Parathyroid adenoma (tissue), 2 donors: ENCODE measurements around the gene KMT5B.
"Not testable (repeated sequence)": the region's sequence is repeated elsewhere in the genome, so short reads cannot be mapped to it uniquely, and the experiment has no call there.

ENCODE experiments used
- H2AFZ ChIP-seq: fragments of 300-600 bp; sonication (generic); one replicate; pipeline ENCODE4 v1.7.0; 2017; ENCODE audit warnings: antibody characterized with exemption, mild to moderate bottlenecking
- H3K27ac ChIP-seq: fragments of 300-600 bp; sonication (generic); one replicate; pipeline ENCODE4 v1.7.0; 2017
- H3K27me3 ChIP-seq: fragments of 300-600 bp; sonication (generic); one replicate; pipeline ENCODE4 v1.7.0; 2017; ENCODE audit warnings: low read length; ENCODE audit not compliant: control insufficient read depth, insufficient read depth
- H3K36me3 ChIP-seq: fragments of 300-600 bp; sonication (generic); one replicate; pipeline ENCODE4 v1.7.0; 2017; ENCODE audit warnings: low read length; ENCODE audit not compliant: control insufficient read depth, insufficient read depth
- H3K4me1 ChIP-seq: fragments of 300-600 bp; sonication (generic); one replicate; pipeline ENCODE4 v1.7.0; 2017; ENCODE audit warnings: control low read depth
- H3K4me2 ChIP-seq: fragments of 300-600 bp; sonication (generic); one replicate; pipeline ENCODE4 v1.7.0; 2017; ENCODE audit warnings: low read length
- H3K4me3 ChIP-seq: fragments of 300-600 bp; sonication (generic); one replicate; pipeline ENCODE4 v1.7.0; 2017; ENCODE audit warnings: low read depth, low read length
- H3K79me2 ChIP-seq: fragments of 300-600 bp; sonication (generic); one replicate; pipeline ENCODE4 v1.7.0; 2017; ENCODE audit warnings: control low read depth
- H3K9ac ChIP-seq: fragments of 300-600 bp; sonication (generic); one replicate; pipeline ENCODE4 v1.7.0; 2017; ENCODE audit warnings: mild to moderate bottlenecking
- H3K9me3 ChIP-seq: fragments of 300-600 bp; sonication (generic); one replicate; pipeline ENCODE4 v1.7.0; 2017; ENCODE audit warnings: low read length; ENCODE audit not compliant: control insufficient read depth
- TF ChIP-seq, protein P1 (sequence below): fragments of 300-600 bp; sonication (generic); IDR thresholded peaks from one replicate; pipeline ENCODE4 v1.7.0; 2017; ENCODE audit warnings: antibody characterized with exemption, mild to moderate bottlenecking
- donor health status: primary hyperparathyroidism.

Gene KMT5B

DNA sequence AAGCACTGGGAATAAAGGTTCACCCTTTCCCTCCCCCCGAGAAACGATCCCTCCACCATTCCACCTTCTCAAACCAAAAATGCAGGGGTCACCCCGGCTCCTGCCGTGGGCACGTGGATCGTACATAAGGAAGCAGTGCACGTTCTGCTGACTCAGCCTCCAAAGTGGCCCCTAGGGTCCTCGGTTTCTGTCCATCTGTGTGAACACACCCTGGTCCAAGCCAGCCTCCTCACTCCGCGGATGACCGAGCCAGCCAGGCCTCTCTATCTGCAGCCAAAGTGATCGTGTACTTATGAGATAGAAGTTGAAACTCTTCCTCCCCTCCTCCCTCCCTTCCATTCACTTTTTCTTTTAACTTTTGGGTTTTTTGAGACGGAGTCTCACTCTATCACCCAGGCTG is 42.4 kb upstream of the KMT5B start:
- Histone ChIP-seq H3K9me3 (no peaks in the 10 kb centered on the region), H3K4me3 (no peak overlapping the region), H3K27me3 (no peaks in the 10 kb centered on the region), H2AFZ (no peak overlapping the region), H3K27ac (no peak overlapping the region), H3K79me2 (no peaks in the 10 kb centered on the region), H3K4me1 (no peaks in the 10 kb centered on the region), H3K4me2 (no peak overlapping the region), H3K36me3 (no peaks in the 10 kb centered on the region), H3K9ac (no peak overlapping the region)
- TF ChIP-seq, protein P1, sequence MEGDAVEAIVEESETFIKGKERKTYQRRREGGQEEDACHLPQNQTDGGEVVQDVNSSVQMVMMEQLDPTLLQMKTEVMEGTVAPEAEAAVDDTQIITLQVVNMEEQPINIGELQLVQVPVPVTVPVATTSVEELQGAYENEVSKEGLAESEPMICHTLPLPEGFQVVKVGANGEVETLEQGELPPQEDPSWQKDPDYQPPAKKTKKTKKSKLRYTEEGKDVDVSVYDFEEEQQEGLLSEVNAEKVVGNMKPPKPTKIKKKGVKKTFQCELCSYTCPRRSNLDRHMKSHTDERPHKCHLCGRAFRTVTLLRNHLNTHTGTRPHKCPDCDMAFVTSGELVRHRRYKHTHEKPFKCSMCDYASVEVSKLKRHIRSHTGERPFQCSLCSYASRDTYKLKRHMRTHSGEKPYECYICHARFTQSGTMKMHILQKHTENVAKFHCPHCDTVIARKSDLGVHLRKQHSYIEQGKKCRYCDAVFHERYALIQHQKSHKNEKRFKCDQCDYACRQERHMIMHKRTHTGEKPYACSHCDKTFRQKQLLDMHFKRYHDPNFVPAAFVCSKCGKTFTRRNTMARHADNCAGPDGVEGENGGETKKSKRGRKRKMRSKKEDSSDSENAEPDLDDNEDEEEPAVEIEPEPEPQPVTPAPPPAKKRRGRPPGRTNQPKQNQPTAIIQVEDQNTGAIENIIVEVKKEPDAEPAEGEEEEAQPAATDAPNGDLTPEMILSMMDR = no peak

DNA sequence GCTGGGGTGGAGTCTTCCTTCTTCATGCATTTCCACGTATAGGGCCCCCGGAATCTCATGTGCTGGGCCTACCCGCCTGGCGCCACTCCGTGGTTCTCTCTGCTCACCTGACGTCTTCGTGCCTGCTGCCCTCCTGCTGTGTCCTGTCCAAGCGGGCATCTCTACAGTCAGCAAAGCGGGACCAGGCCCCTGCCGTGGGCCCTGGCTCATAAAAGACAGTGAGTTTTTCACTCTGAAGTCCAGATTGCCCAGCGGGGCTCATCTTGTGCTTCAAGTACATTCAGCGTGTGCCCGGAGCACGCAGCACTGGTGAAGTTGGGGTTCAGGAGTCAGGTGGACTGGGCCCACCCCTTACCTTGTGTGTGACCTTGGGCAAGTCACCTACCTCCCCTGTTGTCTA is 41.3 kb upstream of the KMT5B start:
- no peaks in the 10 kb centered on the region for H3K27me3 ChIP-seq
- no peak overlapping the region for H3K4me3 ChIP-seq
- H3K36me3 ChIP-seq = no peaks in the 10 kb centered on the region
- no peak overlapping the region for H3K4me2 ChIP-seq
- H3K9ac ChIP-seq = no peak overlapping the region
- TF ChIP-seq, protein P1 = no peak
- no peaks in the 10 kb centered on the region for H3K79me2 ChIP-seq
- H3K9me3 ChIP-seq = no peaks in the 10 kb centered on the region
- no peaks in the 10 kb centered on the region for H3K4me1 ChIP-seq
- no peak overlapping the region for H2AFZ ChIP-seq
- no peak overlapping the region for H3K27ac ChIP-seq

DNA sequence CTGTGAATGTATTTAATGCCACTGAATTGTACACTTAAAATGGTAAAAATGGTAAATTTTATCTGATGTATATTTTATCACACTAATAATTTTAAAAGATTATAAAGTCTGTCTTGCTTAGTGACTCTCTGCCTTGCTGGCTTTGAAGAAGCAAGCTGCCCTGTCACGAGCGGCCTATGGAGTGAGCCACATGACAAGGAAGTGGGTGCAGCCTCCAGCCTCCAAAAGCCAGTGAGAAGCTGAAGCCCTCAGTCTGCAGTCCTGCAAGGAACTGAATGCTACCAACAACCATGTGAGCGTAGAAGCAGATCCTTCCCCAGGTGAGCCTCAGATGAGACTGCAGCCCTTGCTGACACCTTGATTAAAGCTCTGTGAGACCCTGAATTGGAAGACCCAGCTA is 38.7 kb upstream of the KMT5B start:
- no peak overlapping the region for H2AFZ ChIP-seq
- H3K9ac ChIP-seq = no peak overlapping the region
- TF ChIP-seq, protein P1 = no peak
- H3K4me1 ChIP-seq = no peaks in the 10 kb centered on the region
- no peak overlapping the region for H3K27ac ChIP-seq
- no peak overlapping the region for H3K4me3 ChIP-seq
- no peaks in the 10 kb centered on the region for H3K9me3 ChIP-seq
- H3K36me3 ChIP-seq = no peaks in the 10 kb centered on the region
- no peak overlapping the region for H3K4me2 ChIP-seq
- H3K27me3 ChIP-seq = no peaks in the 10 kb centered on the region
- H3K79me2 ChIP-seq = no peaks in the 10 kb centered on the region

DNA sequence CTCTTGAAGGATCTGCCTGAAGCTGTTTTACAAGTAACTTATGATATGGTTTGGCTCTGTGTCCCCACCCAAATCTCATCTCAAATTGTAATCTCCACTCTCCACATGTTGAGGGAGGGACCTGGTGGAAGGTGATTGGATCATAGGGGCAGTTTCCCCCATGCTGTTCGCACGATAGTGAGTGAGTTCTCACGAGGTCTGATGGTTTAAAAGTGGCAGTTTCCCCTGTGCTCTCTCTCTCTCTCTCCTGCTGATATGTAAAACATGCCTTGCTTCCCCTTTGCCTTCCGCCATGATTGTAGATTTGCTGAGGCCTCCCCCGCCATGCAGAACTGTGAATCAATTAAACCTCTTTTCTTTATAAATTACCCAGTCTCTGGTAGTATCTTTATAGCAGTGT is 31.8 kb upstream of the KMT5B start:
- H3K4me1 ChIP-seq, H3K27ac ChIP-seq, H3K36me3 ChIP-seq, H3K9ac ChIP-seq, H3K79me2 ChIP-seq, H3K4me2 ChIP-seq, H3K4me3 ChIP-seq, H3K27me3 ChIP-seq, H3K9me3 ChIP-seq, H2AFZ ChIP-seq: not testable (repeated sequence)

DNA sequence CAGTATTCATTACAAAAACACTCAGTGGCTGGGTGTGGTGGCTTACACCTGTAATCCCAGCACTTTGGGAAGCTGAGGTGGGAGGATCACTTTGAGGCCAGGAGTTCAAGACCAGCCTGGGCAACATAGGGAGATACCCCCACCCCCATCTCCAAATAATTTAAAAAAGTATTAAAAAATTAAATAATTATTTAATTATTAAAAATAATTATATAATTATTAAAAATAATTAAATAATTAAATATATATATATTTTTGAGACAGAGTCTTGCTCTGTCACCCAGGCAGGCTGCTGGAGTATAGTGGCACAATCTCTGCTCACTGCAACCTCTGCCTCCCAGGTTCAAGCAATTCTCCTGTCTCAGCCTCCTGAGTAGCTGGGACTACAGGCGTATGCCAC is 30.8 kb upstream of the KMT5B start:
- not testable (repeated sequence) for H3K4me2 ChIP-seq, H3K4me3 ChIP-seq, H3K9ac ChIP-seq, H3K27me3 ChIP-seq, H3K36me3 ChIP-seq, H3K79me2 ChIP-seq, H3K9me3 ChIP-seq, H3K27ac ChIP-seq, H2AFZ ChIP-seq, H3K4me1 ChIP-seq

DNA sequence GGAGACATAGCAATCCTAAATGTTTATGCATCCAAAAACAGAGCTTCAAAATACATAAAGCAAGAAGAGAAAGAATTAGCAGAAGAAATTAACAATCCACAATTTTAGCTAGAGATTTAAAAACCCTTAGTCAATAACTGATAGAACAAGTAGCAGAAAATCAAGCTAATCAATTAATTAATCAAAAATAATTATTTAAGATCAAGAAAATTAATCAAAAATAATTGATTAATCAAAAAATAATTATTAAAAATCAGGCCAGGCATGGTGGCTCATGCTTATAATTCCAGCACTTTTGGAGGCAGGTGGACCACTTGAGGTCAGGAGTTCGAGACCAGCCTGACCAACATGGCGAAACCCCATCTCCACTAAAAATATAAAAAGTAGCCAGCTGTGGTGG is 29.5 kb upstream of the KMT5B start:
- TF ChIP-seq, protein P1 = no peak
- no peaks in the 10 kb centered on the region for H3K27me3 ChIP-seq
- H3K4me1 ChIP-seq = no peaks in the 10 kb centered on the region
- no peak overlapping the region for H3K27ac ChIP-seq
- H3K9me3 ChIP-seq = no peaks in the 10 kb centered on the region
- no peak overlapping the region for H3K4me2 ChIP-seq
- H3K79me2 ChIP-seq = no peaks in the 10 kb centered on the region
- no peak overlapping the region for H3K9ac ChIP-seq
- H3K36me3 ChIP-seq = no peaks in the 10 kb centered on the region
- H2AFZ ChIP-seq = no peak overlapping the region
- no peak overlapping the region for H3K4me3 ChIP-seq
